Measurements from ENCODE around the gene MARK1. TPM values are rescaled to one million over a fixed set of nuclear protein-coding genes. Genes with fewer than 3 reads are reported as not detected.

MARK1 gene
- polyA plus RNA-seq, 1 of the 3 experiments (the other 2 are of a cell fraction) = 3.1 TPM

DNA sequence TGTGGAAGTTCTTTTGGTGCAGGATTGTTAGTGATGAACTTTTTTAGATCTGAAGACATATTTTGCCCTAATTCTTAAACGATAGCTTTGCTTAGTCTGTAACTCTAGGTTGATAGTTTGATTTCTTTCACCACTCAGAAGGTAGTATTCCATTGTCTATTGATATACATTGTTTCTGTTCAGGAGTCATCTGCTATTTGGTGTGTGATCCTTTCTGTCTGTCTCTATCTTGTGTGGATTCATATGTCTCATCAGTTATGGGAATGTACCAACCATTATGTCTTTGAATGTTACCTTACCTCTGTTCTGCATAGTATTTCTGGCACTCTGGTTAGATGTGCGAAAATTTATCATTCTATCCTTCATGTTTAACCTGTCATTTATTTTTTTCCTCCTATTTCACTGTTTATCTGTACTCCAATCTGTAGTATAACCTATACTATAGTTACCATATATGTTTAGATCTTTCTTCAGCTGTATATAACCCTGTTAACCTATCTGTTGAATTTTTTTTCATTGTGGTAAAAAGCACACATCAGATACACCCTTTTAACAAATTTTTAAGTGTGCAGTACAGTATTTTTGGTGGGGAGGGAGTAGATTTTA, 5.7 kb downstream of the MARK1 start:
- 0 out of 2 replicates have a peak, but pooled peaks cover 3% of the 10 kb centered on the region for H3K9me3 ChIP-seq
- TF ChIP-seq RCOR1 (IDR thresholded peaks at IDR 0.05; ENCODE audit: low read length) (no peak), TAF1 (IDR thresholded peaks at IDR 0.05; ENCODE audit: borderline replicate concordance, low read depth, low read length) (no peak), GABPA (IDR thresholded peaks at IDR 0.05; ENCODE audit: low read depth) (no peak), EP300 (IDR thresholded peaks at IDR 0.05; ENCODE audit: borderline replicate concordance in 1 of 2, low read depth in 1 of 2, low read length in 1 of 2) (no peak), MXI1 (IDR thresholded peaks at IDR 0.05; ENCODE audit: low read depth, low read length) (no peak), MEF2A (IDR thresholded peaks at IDR 0.05; ENCODE audit: borderline replicate concordance, low read depth) (no peak), TCF12 (IDR thresholded peaks at IDR 0.05) (no peak), RFX5 (IDR thresholded peaks at IDR 0.05; ENCODE audit: low read length) (no peak), TEAD4 (IDR thresholded peaks at IDR 0.05; ENCODE audit: borderline replicate concordance, insufficient read depth) (no peak), NFIC (IDR thresholded peaks at IDR 0.05; ENCODE audit: borderline replicate concordance) (no peak), FOXJ3 (CRISPR knock-in tag; IDR thresholded peaks at IDR 0.05) (no peak), RAD21 (IDR thresholded peaks at IDR 0.05; ENCODE audit: low read length) (no peak), RXRA (IDR thresholded peaks at IDR 0.05; ENCODE audit: borderline replicate concordance, low read depth) (no peak), CHD2 (IDR thresholded peaks at IDR 0.05; ENCODE audit: low read length, partially characterized antibody) (no peak), ELF1 (IDR thresholded peaks at IDR 0.05) (no peak)
- TF ChIP-seq, protein P1, sequence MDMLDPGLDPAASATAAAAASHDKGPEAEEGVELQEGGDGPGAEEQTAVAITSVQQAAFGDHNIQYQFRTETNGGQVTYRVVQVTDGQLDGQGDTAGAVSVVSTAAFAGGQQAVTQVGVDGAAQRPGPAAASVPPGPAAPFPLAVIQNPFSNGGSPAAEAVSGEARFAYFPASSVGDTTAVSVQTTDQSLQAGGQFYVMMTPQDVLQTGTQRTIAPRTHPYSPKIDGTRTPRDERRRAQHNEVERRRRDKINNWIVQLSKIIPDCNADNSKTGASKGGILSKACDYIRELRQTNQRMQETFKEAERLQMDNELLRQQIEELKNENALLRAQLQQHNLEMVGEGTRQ (IDR thresholded peaks at IDR 0.05; ENCODE audit: borderline replicate concordance, low read depth, low read length) = no peak
- TF ChIP-seq, protein P2, sequence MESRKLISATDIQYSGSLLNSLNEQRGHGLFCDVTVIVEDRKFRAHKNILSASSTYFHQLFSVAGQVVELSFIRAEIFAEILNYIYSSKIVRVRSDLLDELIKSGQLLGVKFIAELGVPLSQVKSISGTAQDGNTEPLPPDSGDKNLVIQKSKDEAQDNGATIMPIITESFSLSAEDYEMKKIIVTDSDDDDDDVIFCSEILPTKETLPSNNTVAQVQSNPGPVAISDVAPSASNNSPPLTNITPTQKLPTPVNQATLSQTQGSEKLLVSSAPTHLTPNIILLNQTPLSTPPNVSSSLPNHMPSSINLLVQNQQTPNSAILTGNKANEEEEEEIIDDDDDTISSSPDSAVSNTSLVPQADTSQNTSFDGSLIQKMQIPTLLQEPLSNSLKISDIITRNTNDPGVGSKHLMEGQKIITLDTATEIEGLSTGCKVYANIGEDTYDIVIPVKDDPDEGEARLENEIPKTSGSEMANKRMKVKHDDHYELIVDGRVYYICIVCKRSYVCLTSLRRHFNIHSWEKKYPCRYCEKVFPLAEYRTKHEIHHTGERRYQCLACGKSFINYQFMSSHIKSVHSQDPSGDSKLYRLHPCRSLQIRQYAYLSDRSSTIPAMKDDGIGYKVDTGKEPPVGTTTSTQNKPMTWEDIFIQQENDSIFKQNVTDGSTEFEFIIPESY (IDR thresholded peaks at IDR 0.05; ENCODE audit: borderline replicate concordance, low read depth) = no peak
- TF ChIP-seq, protein P3, sequence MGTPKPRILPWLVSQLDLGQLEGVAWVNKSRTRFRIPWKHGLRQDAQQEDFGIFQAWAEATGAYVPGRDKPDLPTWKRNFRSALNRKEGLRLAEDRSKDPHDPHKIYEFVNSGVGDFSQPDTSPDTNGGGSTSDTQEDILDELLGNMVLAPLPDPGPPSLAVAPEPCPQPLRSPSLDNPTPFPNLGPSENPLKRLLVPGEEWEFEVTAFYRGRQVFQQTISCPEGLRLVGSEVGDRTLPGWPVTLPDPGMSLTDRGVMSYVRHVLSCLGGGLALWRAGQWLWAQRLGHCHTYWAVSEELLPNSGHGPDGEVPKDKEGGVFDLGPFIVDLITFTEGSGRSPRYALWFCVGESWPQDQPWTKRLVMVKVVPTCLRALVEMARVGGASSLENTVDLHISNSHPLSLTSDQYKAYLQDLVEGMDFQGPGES (IDR thresholded peaks at IDR 0.05; ENCODE audit: low read depth, low read length) = no peak
- TF ChIP-seq, protein P4, sequence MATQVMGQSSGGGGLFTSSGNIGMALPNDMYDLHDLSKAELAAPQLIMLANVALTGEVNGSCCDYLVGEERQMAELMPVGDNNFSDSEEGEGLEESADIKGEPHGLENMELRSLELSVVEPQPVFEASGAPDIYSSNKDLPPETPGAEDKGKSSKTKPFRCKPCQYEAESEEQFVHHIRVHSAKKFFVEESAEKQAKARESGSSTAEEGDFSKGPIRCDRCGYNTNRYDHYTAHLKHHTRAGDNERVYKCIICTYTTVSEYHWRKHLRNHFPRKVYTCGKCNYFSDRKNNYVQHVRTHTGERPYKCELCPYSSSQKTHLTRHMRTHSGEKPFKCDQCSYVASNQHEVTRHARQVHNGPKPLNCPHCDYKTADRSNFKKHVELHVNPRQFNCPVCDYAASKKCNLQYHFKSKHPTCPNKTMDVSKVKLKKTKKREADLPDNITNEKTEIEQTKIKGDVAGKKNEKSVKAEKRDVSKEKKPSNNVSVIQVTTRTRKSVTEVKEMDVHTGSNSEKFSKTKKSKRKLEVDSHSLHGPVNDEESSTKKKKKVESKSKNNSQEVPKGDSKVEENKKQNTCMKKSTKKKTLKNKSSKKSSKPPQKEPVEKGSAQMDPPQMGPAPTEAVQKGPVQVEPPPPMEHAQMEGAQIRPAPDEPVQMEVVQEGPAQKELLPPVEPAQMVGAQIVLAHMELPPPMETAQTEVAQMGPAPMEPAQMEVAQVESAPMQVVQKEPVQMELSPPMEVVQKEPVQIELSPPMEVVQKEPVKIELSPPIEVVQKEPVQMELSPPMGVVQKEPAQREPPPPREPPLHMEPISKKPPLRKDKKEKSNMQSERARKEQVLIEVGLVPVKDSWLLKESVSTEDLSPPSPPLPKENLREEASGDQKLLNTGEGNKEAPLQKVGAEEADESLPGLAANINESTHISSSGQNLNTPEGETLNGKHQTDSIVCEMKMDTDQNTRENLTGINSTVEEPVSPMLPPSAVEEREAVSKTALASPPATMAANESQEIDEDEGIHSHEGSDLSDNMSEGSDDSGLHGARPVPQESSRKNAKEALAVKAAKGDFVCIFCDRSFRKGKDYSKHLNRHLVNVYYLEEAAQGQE (IDR thresholded peaks at IDR 0.05; ENCODE audit: low read depth, low read length) = no peak
- TF ChIP-seq, protein P5, sequence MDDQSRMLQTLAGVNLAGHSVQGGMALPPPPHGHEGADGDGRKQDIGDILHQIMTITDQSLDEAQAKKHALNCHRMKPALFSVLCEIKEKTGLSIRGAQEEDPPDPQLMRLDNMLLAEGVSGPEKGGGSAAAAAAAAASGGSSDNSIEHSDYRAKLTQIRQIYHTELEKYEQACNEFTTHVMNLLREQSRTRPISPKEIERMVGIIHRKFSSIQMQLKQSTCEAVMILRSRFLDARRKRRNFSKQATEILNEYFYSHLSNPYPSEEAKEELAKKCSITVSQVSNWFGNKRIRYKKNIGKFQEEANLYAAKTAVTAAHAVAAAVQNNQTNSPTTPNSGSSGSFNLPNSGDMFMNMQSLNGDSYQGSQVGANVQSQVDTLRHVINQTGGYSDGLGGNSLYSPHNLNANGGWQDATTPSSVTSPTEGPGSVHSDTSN (IDR thresholded peaks at IDR 0.05) = no peak
- WGBS (ENCODE audit: low lambda C conversion rate) = 73% methylated on average over 2 of the region's 2 CpGs
- H3K9me2 ChIP-seq = no peaks in the 10 kb centered on the region
- DNase-seq = no peak
- H3F3A ChIP-seq (replicated peaks; ENCODE audit: insufficient read depth) = no peaks in the 10 kb centered on the region
- H3K79me2 ChIP-seq (ENCODE audit: insufficient read depth) = peaks cover 25% of the 10 kb centered on the region; the same call in 1 of the 2 replicates
- POLR2A ChIA-PET = no interaction called here
- H3K27ac ChIP-seq (ENCODE audit: low read depth in 2 of 2, low read length in 1 of 2) = no peak overlapping the region
- H4K20me1 ChIP-seq (ENCODE audit: insufficient read depth) = no peaks in the 10 kb centered on the region
- no peak overlapping the region for H3K4me3 ChIP-seq (ENCODE audit: low read depth in 2 of 2, low read length in 1 of 2)
- no peaks in the 10 kb centered on the region for H3K36me3 ChIP-seq (replicated peaks in 1 of 2; ENCODE audit: control insufficient read depth in 1 of 2, insufficient read depth in 2 of 2, low read length in 1 of 2)
- H3K9ac ChIP-seq = no peak overlapping the region
- H3K4me1 ChIP-seq (ENCODE audit: control insufficient read depth in 1 of 2, insufficient read depth in 2 of 2, low read depth in 1 of 2, low read length in 1 of 2) = peaks cover 0 to 5% of the 10 kb centered on the region in 2 experiments; a peak in 1 of 4 replicates
- H3K27me3 ChIP-seq (ENCODE audit: insufficient read depth) = no peaks in the 10 kb centered on the region
- H2AFZ ChIP-seq (ENCODE audit: low read depth) = no peak overlapping the region
- CTCF ChIA-PET = no interaction called here
- no peak overlapping the region for H3K4me2 ChIP-seq

All from SK-N-SH (cell line).